HG03457 (cell line): ENCODE results near the gene ZNF652.

Source experiments
- ATAC-seq: cut with Tn5 transposase; IDR thresholded peaks from one replicate; pipeline ENCODE4 v1.9.1; 2021; ENCODE audit warnings: moderate number of reproducible peaks; ENCODE audit not compliant: unreplicated experiment

The ZNF652 gene

DNA sequence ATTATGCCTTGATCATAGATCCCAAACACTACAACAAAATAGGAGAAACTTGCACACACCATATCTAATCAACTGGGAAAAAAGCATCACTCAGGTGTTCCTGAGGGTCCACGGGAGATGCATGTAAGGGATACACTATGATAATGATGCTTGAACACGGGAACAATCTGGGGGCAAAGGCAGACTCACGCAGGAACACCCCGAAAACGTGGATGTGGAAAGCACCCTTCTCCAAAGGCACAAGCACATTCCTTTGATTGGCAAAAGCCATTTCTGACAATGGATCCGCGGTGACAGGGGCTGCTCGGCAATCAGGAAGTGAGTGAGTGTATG is 1.3 kb downstream of the ZNF652 start:
- ATAC-seq, result no peak

DNA sequence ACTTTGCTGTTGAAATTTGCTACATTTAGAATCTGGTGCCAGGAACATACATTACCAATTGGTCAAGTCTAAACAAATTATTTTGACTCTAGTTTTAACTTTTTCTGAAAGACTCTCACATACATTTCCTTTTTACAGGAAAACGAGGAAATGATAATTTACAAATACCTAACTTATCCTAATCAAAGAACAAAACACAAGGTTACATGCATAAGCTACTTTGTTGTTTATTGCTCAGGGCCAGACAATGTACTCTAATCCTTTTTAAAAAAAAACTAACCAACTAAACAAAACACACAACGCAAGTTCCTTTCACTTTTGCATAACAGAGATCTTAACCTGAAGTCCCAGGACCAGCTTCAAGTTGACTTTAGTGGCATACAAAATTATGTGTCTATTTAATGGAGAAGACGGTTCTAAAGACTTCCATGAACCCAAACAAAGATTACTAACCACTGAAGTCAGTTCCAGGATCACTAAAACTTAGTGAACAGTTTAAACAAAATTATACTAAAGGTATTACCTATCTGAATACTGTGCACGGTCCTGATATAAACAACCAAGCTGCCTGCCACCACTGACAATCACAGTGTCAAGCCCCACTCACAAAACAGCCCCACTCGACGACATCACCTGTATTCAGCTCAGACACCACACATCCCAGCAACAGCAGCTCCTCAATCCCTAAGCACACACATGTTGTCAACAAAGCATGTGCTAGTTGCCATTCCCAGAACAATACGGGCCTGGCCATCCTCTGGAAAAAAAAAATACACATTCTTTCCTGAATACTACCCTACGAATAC is 1.9 kb downstream of the ZNF652 start:
- no peak for ATAC-seq

DNA sequence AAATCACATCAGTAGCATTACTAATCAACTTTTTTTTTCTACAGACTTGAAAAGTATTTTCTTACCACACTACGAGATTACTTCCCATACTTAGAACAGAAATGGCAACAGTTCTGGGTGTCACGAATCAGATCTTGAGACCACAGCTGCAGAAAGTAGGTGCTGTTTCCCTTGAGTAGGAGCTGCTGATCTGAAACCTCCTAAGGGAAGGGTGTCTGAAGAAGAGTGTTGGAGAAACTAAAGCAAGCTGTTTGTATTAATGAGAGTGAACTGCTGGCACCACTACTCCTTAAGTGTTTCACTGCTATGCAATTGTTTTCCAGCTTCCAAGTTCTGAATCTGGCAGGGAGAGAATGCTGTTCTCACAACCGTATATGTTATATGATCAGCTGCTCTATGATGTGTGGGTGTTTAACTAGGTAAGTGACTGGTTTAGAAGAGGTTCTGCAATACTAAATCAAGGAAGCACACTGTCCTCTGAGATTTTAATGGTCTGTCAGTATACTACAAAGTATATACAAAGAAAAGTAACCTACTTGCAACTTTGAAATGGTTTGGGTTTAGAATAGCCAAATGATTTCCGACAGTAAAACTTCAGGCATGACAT is 3.3 kb downstream of the ZNF652 start:
- ATAC-seq, result no peak

DNA sequence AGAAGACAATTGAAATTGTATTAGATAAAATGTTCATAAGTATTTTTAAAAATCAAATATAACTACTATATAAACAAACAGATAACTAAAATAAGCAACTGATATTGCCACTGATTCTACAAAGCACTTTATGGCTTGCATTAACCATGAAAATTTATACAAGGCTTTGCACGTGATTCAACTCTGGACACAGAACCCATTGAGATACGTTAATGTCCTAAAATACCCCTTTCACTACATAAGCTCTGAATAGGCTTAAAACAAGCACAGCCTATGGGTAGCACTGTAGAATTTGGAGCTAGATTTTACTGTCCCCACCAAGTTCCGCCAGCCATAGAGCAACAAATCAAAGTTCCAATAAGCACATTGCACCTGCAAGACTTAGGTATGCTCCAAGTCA is 4.5 kb downstream of the ZNF652 start:
- ATAC-seq, result no peak

DNA sequence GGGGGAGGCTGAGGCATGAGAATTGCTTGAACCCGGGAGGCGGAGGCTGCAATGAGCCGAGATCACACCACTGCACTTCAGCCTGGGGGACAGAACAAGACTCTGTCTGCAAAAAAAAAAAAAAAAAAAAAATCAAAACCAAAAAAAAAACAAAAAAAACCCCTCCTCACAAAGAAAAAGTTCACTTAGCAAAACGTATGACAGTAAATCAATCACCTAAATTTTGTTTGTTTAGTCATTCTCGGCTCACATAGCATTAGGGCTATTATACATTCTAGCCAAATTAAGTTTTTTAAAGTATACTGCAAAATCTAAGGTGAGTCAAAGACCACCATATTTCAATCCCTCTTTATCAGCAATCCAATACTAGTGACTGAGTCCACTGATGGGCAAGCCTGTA is 5.7 kb downstream of the ZNF652 start:
- no peak for ATAC-seq

DNA sequence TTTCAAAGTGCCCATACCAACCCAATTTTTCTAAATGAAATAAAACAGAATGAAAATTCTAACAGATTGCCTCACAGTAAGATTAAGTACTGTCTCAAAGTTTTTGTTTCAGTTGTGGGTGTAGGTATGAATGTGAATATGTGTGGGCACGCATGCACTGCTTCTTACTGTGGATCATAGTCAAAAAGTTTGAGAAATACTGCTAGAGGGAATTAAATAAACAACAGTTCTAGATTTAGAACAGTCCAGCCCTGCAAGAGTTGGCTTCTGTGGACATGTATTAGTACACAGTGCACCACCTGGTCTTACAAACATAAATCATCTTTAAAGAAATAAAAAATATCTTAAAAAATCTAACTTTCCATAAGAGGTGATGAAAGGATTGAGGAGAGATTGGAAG is 8.4 kb downstream of the ZNF652 start:
- ATAC-seq, result no peak

DNA sequence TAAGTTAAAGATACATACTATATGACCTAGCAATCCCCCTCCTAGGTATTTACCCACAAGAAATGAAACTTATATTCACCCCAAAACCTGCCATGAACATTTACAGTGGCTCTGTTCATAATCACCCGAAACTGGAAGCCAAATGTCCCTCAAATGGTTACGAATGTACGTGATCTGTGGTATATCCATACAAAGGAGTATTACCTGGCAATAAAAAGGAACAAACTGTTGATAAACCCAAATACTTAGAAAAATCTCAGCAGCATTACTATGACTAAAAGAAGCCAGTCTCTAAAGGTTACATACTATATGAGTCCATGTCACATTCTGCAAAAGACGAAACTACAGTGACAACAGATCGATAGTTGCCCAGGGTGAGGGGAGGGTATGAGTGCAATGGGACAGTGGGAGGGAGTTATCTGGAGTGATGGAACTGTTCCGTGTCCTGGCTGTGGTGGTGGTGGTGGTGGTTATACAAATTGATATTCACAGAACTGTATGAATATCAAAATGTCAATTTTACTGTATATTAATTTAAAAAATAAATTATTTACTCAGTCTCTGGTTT is 9.4 kb downstream of the ZNF652 start:
- no peak for ATAC-seq

DNA sequence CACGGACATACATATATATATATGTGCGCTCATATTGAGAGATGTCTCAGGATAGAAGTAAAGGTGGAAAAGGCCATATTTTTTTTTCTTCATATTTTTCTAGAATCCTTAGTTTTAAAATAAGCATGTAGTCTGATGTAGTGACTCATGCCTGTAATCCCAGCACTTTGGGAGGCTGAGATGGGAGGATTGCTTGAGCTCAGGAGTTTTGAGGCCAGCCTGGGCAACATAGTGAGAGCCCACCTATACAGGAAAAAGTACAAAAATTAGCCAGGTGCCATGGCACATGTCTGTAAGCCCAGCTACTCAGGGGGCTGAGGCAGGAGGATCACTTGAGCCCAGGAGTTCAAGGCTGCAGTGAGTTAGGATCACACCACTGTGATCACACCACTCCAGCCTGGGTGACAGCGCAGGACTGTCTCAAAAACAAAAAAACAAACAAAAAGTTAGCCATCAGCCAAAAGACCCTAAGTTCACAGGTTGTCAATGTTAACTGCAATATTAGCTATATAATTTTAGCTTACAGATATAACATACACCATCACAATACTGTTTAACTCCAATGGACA is 10.4 kb downstream of the ZNF652 start:
- no peak for ATAC-seq

DNA sequence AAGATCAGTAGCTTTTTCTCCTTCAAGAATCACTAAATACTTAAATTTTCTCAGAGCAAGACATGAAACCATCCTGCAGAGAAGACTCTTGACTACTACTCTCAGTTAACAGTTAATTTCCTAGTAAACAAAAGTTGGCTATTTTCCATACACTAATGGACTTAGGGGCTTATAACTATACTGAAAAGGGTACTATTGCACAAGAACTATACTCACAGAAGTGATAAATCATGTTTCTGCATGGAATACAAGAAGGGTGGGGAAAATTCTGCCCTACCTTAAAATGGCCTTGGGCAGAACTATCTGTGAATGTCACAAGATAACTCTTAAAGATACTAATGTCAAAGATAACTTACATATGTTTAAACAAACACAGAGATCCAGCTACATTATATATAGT is 12.5 kb downstream of the ZNF652 start:
- no peak for ATAC-seq

DNA sequence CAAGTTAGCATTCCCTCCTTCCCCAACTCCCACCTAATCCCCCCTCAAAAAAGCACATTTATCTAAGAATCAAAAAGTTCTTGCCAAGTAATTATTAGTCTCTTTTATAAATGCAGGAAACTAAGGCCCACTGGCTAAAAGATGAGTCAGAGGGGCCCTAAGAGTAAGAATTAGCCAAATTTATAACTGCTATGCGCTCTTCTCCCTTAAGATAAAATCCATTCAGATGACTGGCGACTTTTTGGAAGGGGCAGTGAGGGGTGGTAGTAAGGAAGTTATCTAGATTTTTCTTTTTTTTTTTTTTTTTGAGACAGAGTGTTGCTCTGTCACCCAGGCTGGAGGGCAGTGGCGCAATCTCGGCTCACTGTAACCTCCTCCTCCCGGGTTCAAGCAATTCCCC is 17.1 kb downstream of the ZNF652 start:
- no peak for ATAC-seq

DNA sequence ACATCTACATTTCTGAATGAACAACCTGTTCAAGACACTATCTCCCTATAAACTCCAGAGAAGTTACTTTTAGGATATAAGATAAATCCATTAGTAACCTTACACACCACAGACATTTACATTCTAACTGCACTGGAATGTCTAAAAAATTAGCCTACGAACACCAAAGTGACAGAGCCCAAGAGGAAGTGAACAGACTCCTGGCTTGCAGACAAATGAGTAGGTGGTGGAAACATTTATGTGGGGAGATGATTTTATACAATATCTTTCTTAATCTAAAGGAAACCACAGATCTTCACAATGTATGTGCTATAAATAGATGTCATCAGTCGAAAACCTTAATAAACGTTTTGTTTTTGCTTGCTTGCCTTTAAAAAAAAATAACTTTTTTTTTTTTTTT is 18.8 kb downstream of the ZNF652 start:
- no peak for ATAC-seq

DNA sequence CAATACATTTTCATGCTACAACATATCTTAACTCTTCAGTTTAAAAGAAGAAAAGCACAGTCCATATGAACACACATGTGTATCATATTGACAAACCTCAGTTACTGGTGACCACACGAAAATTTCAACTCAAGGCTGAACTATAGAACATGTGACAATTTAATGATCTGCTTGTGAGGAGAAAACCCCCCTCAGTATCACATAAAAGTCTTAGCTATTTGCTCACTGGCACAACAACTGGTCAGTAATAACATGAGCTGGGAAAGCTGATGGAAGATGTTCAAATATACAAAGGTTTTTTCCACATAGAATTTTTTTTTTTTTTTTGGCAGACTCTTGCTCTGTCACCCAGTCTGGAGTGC is 19.5 kb downstream of the ZNF652 start:
- no peak for ATAC-seq

DNA sequence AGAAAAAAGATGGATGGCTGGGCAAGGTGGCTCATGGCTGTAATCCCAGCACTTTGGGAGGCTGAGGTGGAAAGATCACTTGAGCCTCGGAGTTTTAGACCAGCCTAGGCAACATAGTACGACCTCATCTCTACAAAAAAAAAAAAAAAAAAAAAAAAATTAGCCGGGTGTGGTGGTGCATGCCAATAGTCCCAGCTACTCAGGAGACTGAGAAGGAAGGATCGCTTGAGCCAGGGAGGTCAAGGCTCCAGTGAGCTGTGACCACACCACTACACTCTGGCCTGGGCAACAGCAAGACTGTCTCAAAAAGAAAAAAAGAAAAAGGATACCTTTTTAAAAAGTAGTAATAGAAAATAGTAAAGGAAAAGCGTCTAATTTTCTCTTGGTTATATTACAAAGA is 20.7 kb downstream of the ZNF652 start:
- ATAC-seq, result no peak

DNA sequence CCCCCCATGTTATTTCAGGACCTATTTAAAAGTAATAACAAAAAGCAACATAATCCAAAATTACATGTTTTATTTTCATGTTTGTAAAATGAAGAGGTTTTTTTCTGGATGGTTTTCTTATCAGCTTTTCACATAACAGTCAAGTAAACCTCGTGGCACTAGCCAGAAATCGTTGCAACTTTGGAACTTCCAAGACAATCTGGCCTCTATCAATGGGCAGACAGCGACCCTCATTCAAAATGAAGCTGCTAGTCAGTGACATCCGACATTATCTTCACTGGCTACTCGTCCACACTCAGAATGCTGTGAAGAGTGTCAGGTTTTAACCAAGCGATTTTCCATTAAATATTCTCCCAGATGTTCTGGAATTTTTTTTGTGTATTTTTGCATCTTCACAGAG is 22.7 kb downstream of the ZNF652 start:
- no peak for ATAC-seq

DNA sequence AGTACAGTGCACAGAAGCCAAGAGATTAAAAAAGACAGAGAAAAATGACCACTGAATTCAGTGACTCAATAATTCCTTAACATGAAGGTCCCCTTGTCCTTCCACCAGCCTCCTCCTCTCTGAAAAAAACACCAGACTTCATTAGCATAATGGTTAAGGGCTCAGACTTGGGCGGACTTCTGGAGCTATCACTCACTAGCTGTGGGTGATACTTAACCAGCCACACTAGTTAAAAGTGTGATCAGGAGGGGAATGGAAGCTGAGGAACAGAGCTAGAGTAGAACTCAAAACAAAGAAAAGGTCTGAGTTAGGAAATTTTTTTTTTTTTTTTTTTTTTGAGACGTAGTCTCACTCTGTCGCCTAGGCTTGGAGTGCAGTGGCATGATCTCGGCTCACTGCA is 23.2 kb downstream of the ZNF652 start:
- ATAC-seq, result no peak

DNA sequence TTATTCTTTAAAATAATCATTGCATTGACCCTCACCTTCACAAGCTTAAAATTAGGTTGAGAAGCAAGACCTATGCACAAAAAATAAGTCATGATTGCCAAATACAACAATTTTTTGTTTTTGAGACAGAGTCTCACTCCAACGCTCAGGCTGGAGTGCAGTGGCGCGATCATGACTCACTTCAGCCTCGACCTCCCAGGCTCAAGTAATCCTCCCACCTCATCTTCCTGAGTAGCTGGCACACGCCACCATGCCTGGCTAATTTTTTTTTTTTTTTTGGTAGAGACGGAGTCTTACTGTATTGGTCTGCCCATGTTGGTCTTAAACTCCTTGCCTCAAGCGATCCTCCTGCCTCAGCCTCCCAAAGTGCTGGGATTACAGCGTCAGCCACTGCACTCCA is 24.2 kb downstream of the ZNF652 start:
- no peak for ATAC-seq

DNA sequence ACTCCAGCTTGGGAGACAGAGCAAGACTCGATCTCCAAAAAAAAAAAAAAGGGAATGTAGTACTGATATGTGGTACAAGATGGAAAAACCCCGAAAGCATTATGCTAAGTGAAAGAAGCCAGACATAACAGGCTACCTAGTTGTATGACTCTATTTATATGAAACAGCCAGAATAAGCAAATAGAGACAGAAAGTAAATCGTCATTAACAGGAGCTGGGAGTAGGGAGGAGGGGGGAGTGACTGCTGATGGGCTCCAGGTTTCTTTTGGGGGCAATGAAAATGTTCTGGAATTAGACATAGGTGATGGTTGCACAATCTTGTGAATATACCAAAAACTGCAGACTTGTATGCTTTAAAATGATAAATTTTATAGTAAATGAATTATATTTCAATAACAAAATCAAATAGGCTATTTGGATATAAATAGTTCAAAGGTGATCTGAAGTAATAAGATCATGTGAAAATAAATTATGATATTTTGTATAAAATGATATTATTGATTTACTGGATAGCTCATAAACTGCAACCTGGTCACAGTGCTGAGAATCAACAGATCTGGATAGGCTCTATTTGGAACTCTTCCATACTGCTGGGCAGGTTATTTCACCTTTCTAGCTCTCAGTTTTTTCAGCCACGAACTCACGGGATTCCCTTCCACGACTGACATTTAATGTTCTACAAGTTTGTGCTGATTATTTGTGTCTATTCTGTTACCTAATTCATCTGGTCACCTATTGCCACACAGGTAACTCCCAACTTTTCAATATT is 27.1 kb downstream of the ZNF652 start:
- ATAC-seq, result no peak

DNA sequence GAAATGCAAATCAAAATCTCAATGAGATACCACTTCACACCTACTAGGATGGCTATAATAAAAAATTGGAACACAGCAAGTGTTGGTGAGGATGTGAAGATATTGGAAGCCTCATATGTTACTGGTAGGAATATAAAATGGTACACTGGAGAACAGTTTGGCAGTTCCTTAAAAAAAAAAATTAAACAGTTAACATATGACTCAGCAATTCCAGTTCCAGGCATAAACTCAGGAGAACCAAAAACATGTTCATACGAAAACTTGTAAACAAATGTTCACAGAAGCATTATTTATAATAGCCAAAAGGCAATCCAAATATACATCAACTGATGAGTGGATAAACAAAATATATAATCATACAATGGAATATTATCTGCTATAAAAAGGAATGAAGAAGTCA is 28.2 kb downstream of the ZNF652 start:
- ATAC-seq, result no peak

DNA sequence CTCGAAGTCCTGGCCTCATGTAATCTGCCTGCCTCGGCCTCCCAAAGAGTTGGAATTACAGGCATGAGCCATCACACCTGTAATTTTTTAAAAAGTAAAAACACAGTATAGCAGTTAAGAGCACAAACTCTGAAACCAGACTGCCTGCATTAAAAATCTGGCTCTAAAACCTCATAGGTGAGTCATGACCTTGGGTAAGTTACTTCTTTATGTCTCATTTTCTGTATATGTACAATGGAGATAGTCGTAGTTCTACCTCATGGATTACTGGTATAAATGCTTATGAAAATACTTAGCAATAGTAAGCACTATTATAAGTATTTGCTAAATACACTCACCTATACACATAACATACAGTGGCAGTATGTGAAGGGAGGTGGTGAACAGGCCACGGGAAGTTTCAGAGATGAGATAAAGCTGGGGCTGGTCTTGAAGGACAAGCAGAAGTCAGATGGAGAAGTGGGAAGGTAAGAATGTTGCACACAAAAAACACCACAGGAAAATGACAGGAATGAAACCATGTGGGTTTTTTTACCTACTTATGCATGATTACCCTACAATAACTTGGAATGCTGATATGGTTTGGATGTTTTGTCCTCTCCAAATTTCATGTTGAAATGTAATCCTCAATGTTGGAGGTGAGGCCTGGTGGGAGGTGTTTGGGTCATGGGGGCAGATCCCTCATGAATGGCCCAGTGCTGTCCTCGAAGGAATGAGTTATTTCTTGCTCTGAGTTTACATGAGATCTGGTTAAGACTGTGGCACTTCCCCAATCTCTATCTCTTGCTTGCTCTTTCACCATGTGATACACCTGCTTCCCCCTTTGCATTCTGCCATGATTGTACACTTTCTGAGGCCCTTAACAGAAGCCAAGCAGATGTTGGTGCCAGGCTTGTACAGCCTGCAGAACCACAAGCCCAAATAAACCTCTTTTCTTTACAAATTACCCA is 33.9 kb downstream of the ZNF652 start:
- ATAC-seq, result no peak

DNA sequence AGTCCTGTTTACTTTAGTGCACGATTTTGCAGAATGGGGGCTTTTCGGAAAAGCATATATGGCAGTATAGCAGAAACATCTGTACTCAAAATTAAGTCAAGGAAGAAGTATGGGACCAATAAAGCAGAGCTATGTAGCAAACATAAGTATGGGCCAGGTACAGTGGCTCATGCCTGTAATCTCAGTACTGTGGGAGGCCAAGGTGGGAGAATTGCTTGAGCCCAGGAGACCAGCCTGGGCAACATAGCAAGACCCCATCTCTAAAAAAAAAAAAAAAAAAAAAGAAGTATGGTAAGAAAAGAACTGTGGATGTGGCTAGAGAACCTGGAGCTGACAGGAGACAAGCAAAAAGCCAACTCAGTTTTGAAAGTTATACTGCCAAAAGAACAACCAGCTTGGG is 36.1 kb downstream of the ZNF652 start:
- ATAC-seq, result no peak
